Endodermal cell (in vitro differentiated cells): Measurements from ENCODE around the gene CIC. TPM values are rescaled to one million over a fixed set of nuclear protein-coding genes. Genes with fewer than 3 reads are reported as not detected.

Experiments
- DNase-seq: peaks from one replicate; pipeline ENCODE4 v3.0.0-alpha.2; 2017
- H3K27ac ChIP-seq: 2 replicates; pipeline ENCODE4 v1.5.1; 2013; ENCODE audit warnings: mild to moderate bottlenecking, low read depth, low read length, moderate library complexity
- H3K27me3 ChIP-seq: 2 replicates; pipeline ENCODE4 v1.6.1; 2013; ENCODE audit warnings: mild to moderate bottlenecking, low read length, moderate library complexity; ENCODE audit not compliant: insufficient read depth, control insufficient read depth, poor library complexity, severe bottlenecking
- H3K36me3 ChIP-seq: 2 replicates; pipeline ENCODE4 v1.7.0; 2013; ENCODE audit warnings: mild to moderate bottlenecking, low read length, moderate library complexity; ENCODE audit not compliant: control insufficient read depth, insufficient read depth
- H3K4me1 ChIP-seq: one replicate; pipeline ENCODE4 v1.7.0; 2013; ENCODE audit warnings: low read length; ENCODE audit not compliant: control insufficient read depth, insufficient read depth
- H3K4me3 ChIP-seq: 2 replicates; pipeline ENCODE4 v1.5.1; 2013; ENCODE audit warnings: mild to moderate bottlenecking, low read length, moderate library complexity
- H3K9ac ChIP-seq: 2 replicates; pipeline ENCODE4 v1.6.1; 2013; ENCODE audit warnings: mild to moderate bottlenecking, low read length, moderate library complexity; ENCODE audit not compliant: poor library complexity, severe bottlenecking; ENCODE audit errors: extremely low read depth
- H3K9me3 ChIP-seq: 2 replicates; pipeline ENCODE4 v1.6.1; 2013; ENCODE audit warnings: mild to moderate bottlenecking, low read length, moderate library complexity; ENCODE audit not compliant: control insufficient read depth
- H3K27ac Mint-ChIP-seq: 2 replicates; pipeline ENCODE4 v1.8.0; 2020; ENCODE audit warnings: mixed read lengths
- H3K27me3 Mint-ChIP-seq: 2 replicates; pipeline ENCODE4 v1.8.0; 2021; ENCODE audit warnings: mild to moderate bottlenecking, mixed read lengths; ENCODE audit not compliant: insufficient read depth
- H3K36me3 Mint-ChIP-seq: 2 replicates; pipeline ENCODE4 v1.8.0; 2020; ENCODE audit warnings: low read depth, mixed read lengths
- H3K4me1 Mint-ChIP-seq: 2 replicates; pipeline ENCODE4 v1.8.0; 2020; ENCODE audit warnings: mixed read lengths
- H3K4me3 Mint-ChIP-seq: 2 replicates; pipeline ENCODE4 v1.8.0; 2020; ENCODE audit warnings: mild to moderate bottlenecking, moderate library complexity, mixed read lengths
- H3K9me3 Mint-ChIP-seq: 2 replicates; pipeline ENCODE4 v1.8.0; 2020; ENCODE audit warnings: mild to moderate bottlenecking, mixed read lengths
- CTCF ChIP-seq: fragments of 200-600 bp; sonication (generic); conservative IDR thresholded peaks from 2 replicates; pipeline ENCODE4 v1.5.0; 2021; ENCODE audit warnings: antibody characterized with exemption, mild to moderate bottlenecking
- WGBS, 2 experiments: methylation state at CpG; one replicate each; pipeline versions ENCODE4 v1.1.5 to v1.1.7; 2013; ENCODE audit warnings: missing lambda C conversion rate in 2 of 2, mixed read lengths in 1 of 2; ENCODE audit not compliant: insufficient coverage in 1 of 2, insufficient read length in 1 of 2; 5-methylcytosine and 5-hydroxymethylcytosine counted together
- total RNA-seq, 2 donors: library from RNA; stranded (reverse); fragmentation: NEBNext Ultra II Directional in 1 of 2; extraction: Animal tissue kit (Norgen Biotek cat#: 25700) in 1 of 2; gene quantifications; 2 replicates in 1 of 2; 3 replicates in 1 of 2; pipeline ENCODE4 v1.2.1, GENCODE V29; 2021

CIC gene
- total RNA-seq, 2 donors from 2014 or later = 48.6 to 57.6 TPM

GRCh38 chr19:42239544-42240220 is 29.4 kb upstream of the CIC start:
- H3K4me3 Mint-ChIP-seq = no peak overlapping the region
- H3K27ac Mint-ChIP-seq = no peak overlapping the region

GRCh38 chr19:42241279-42241678 is 27.8 kb upstream of the CIC start:
- TF ChIP-seq CTCF = no peak
- Histone ChIP-seq H3K27ac (no peak overlapping the region), H3K4me3 (peak overlapping the region; percentile 98), H3K4me1 (no peaks in the 10 kb centered on the region), H3K9me3 (no peaks in the 10 kb centered on the region), H3K27me3 (no peaks in the 10 kb centered on the region), H3K36me3 (peaks cover 23% of the 10 kb centered on the region), H3K9ac (peak overlapping the region; percentile 67)
- Mint-ChIP-seq H3K9me3 (no peaks in the 10 kb centered on the region), H3K4me1 (peaks cover 16% of the 10 kb centered on the region), H3K4me3 (peak overlapping the region; percentile 85), H3K27ac (no peak overlapping the region), H3K27me3 (no peaks in the 10 kb centered on the region), H3K36me3 (peaks cover 26% of the 10 kb centered on the region)
- WGBS, 2 experiments = 98 to 100% methylated on average over 3 of the region's 3 CpGs
- DNase-seq = no peak

More at GRCh38 chr19:42239544-42240220, 29.4 kb upstream of the CIC start:
- Histone ChIP-seq H3K36me3 (peaks cover 38% of the 10 kb centered on the region), H3K4me3 (no peak overlapping the region), H3K9me3 (no peaks in the 10 kb centered on the region), H3K9ac (no peak overlapping the region), H3K27me3 (no peaks in the 10 kb centered on the region), H3K4me1 (no peaks in the 10 kb centered on the region), H3K27ac (no peak overlapping the region)
- H3K27me3 Mint-ChIP-seq = no peaks in the 10 kb centered on the region
- no peak for TF ChIP-seq CTCF
- H3K4me1 Mint-ChIP-seq = peaks cover 14% of the 10 kb centered on the region
- no peaks in the 10 kb centered on the region for H3K9me3 Mint-ChIP-seq
- H3K36me3 Mint-ChIP-seq = peaks cover 40% of the 10 kb centered on the region
- no peak for DNase-seq
- WGBS, 2 experiments = 95 to 98% methylated on average over 10 of the region's 10 CpGs

GRCh38 chr19:42242069-42242511 is 27.0 kb upstream of the CIC start:
- H3K4me3 Mint-ChIP-seq = peak overlapping the region; percentile 85
- H3K27me3 Mint-ChIP-seq = no peaks in the 10 kb centered on the region
- peaks cover 18% of the 10 kb centered on the region for H3K4me1 Mint-ChIP-seq
- no peaks in the 10 kb centered on the region for H3K4me1 ChIP-seq
- WGBS, 2 experiments = 0% methylated on average over 49 of the region's 49 CpGs; no CpG with 5 or more reads in 1 of the 2 experiments
- H3K27ac Mint-ChIP-seq = peak overlapping the region; percentile 85
- H3K36me3 ChIP-seq = peaks cover 17% of the 10 kb centered on the region
- H3K36me3 Mint-ChIP-seq = peaks cover 18% of the 10 kb centered on the region
- H3K9me3 Mint-ChIP-seq = no peaks in the 10 kb centered on the region
- H3K27ac ChIP-seq = no peak overlapping the region
- no peaks in the 10 kb centered on the region for H3K27me3 ChIP-seq
- peak overlapping the region; percentile 67 for H3K9ac ChIP-seq
- TF ChIP-seq CTCF = no peak
- DNase-seq = no peak
- no peaks in the 10 kb centered on the region for H3K9me3 ChIP-seq
- peak overlapping the region; percentile 98 for H3K4me3 ChIP-seq
